PFSK-1 (cell line): ENCODE data around the gene CACNG1.

Experiments
- POLR2AphosphoS5 ChIP-seq: IDR thresholded peaks from 2 replicates; pipeline ENCODE4 v1.6.1; 2012; ENCODE audit warnings: low read depth, mild to moderate bottlenecking, control low read depth, low read length, moderate library complexity
- TAF1 ChIP-seq: IDR thresholded peaks from 2 replicates; pipeline ENCODE4 v1.6.1; 2012; ENCODE audit warnings: low read length, control low read depth, borderline replicate concordance; ENCODE audit not compliant: insufficient read depth

- TF ChIP-seq TAF1, result no peak
- TF ChIP-seq POLR2AphosphoS5, result no peak
Observed at GRCh38 chr17:67051155-67051538, 6.8 kb downstream of the CACNG1 start.
